ENCODE data around the gene BDH2.

BDH2 gene

GRCh38 chr4:103029300-103029699 lies 70.3 kb downstream of the BDH2 start:
- DNase-seq (ENCODE audit: low read depth in 1 of 2, low spot score in 1 of 2), result no peak

Measured in activated T-helper 1 cell treated with anti-CD3 and anti-CD28 coated beads, Interleukin-2, amount 50 U/mL, for 16 hours (primary cell).